OCI-LY1 (cell line): ENCODE data around the gene ORM2.

Source experiments
- CTCF ChIP-seq: fragments of 200-600 bp; sonication (generic), shearing (Covaris generic); IDR thresholded peaks from 2 replicates; pipeline ENCODE4 v1.5.1; 2017; ENCODE audit warnings: mild to moderate bottlenecking, antibody characterized with exemption, low read length, moderate library complexity, mixed read lengths
- EZH2 ChIP-seq: fragments of 200-600 bp; sonication (generic), shearing (Covaris generic); IDR thresholded peaks from 2 replicates; pipeline ENCODE4 v1.8.0; 2017; ENCODE audit warnings: borderline replicate concordance, mixed run types, mild to moderate bottlenecking, antibody characterized with exemption, low read length, moderate library complexity, mixed read lengths

- no peak for TF ChIP-seq CTCF
- no peak for TF ChIP-seq EZH2
Measured at GRCh38 chr9:114303571-114303970, 26.1 kb upstream of the ORM2 start.
